Hepatocyte (in vitro differentiated cells): Measurements from ENCODE around the gene AXIN1. TPM values are rescaled to one million over a fixed set of nuclear protein-coding genes. Genes with fewer than 3 reads are reported as not detected.

Experiments
- DNase-seq: peaks from one replicate; pipeline ENCODE4 v3.0.0-alpha.2; 2016; ENCODE audit warnings: low spot score
- H2AFZ ChIP-seq: fragments of 200-600 bp; sonication (generic); 2 replicates; pipeline ENCODE4 v1.6.0; 2016; ENCODE audit warnings: antibody characterized with exemption, mild to moderate bottlenecking
- H3K27ac ChIP-seq: fragments of 200-600 bp; sonication (generic); 2 replicates; pipeline ENCODE4 v1.5.1; 2016; ENCODE audit warnings: mild to moderate bottlenecking
- H3K27me3 ChIP-seq: fragments of 200-600 bp; sonication (generic); 2 replicates; pipeline ENCODE4 v1.6.1; 2016
- H3K36me3 ChIP-seq: fragments of 200-600 bp; sonication (generic); replicated peaks from 2 replicates; pipeline ENCODE4 v1.5.1; 2016; ENCODE audit warnings: low read depth; ENCODE audit not compliant: insufficient read depth
- H3K4me1 ChIP-seq: fragments of 200-600 bp; sonication (generic); 2 replicates; pipeline ENCODE4 v1.5.1; 2016; ENCODE audit warnings: mild to moderate bottlenecking, moderate library complexity; ENCODE audit not compliant: insufficient read depth
- H3K4me2 ChIP-seq: fragments of 200-600 bp; sonication (generic); 2 replicates; pipeline ENCODE4 v1.6.0; 2016
- H3K4me3 ChIP-seq: fragments of 200-600 bp; sonication (generic); 2 replicates; pipeline ENCODE4 v1.5.1; 2016; ENCODE audit warnings: mild to moderate bottlenecking
- H3K79me2 ChIP-seq: fragments of 200-600 bp; sonication (generic); 2 replicates; pipeline ENCODE4 v1.6.0; 2017; ENCODE audit warnings: mild to moderate bottlenecking
- H3K9me2 ChIP-seq: fragments of 200-600 bp; sonication (generic); replicated peaks from 2 replicates; pipeline ENCODE4 v1.6.0; 2017; ENCODE audit warnings: mild to moderate bottlenecking; ENCODE audit not compliant: insufficient read depth
- H3K9me3 ChIP-seq: fragments of 200-600 bp; sonication (generic); 2 replicates; pipeline ENCODE4 v1.5.1; 2016; ENCODE audit warnings: low read depth, mild to moderate bottlenecking
- H4K20me1 ChIP-seq: fragments of 200-600 bp; sonication (generic); 2 replicates; pipeline ENCODE4 v1.6.0; 2016; ENCODE audit warnings: mild to moderate bottlenecking; ENCODE audit not compliant: insufficient read depth, poor library complexity, severe bottlenecking
- CTCF ChIP-seq: fragments of 200-600 bp; sonication (generic); IDR thresholded peaks from 2 replicates; pipeline ENCODE4 v1.5.1; 2016; ENCODE audit warnings: antibody characterized with exemption, mild to moderate bottlenecking; ENCODE audit not compliant: poor library complexity
- EZH2 ChIP-seq: fragments of 200-600 bp; sonication (generic); IDR thresholded peaks from 2 replicates; pipeline ENCODE4 v1.6.1; 2016; ENCODE audit warnings: antibody characterized with exemption, mild to moderate bottlenecking, borderline replicate concordance
- EZH2phosphoT487 ChIP-seq: fragments of 200-600 bp; sonication (generic); IDR thresholded peaks from one replicate; pipeline ENCODE4 v1.6.1; 2018; ENCODE audit warnings: antibody characterized with exemption, mild to moderate bottlenecking, low read depth, moderate library complexity; ENCODE audit not compliant: unreplicated experiment, severe bottlenecking
- WGBS: methylation state at CpG from one replicate; pipeline ENCODE4 v1.1.6; 2016; ENCODE audit warnings: low lambda C conversion rate; ENCODE audit errors: missing lambda C conversion rate; 5-methylcytosine and 5-hydroxymethylcytosine counted together
- polyA plus RNA-seq: library from polyadenylated mRNA; unstranded; fragments of >200 nt; fragmentation: Nextera tagmentation; extraction: Ambion mirVana; gene quantifications from 2 replicates; pipeline ENCODE4 v1.2.1, GENCODE V29; 2016
- total RNA-seq: library from RNA; depleted of rRNA; stranded (reverse); fragments of >200 nt; gene quantifications from 2 replicates; pipeline ENCODE4 v1.2.3, GENCODE V29; 2014

Gene AXIN1
- total and polyA plus RNA-seq, 2 experiments from 2014 or later = 16.1 to 27.2 TPM

GRCh38 chr16:377419-377951 lies 25.0 kb upstream of the AXIN1 start:
- no peak overlapping the region for H3K27ac ChIP-seq
- H3K4me1 ChIP-seq = peaks cover 12% of the 10 kb centered on the region
- H3K4me3 ChIP-seq = no peak overlapping the region
- no peaks in the 10 kb centered on the region for H3K9me3 ChIP-seq
- H2AFZ ChIP-seq = no peak overlapping the region
- H3K27me3 ChIP-seq = no peaks in the 10 kb centered on the region
- no peak for TF ChIP-seq EZH2
- no peak for TF ChIP-seq EZH2phosphoT487
- TF ChIP-seq CTCF = no peak
- H3K79me2 ChIP-seq = peaks cover 29% of the 10 kb centered on the region
- no peak overlapping the region for H3K4me2 ChIP-seq
- no peaks in the 10 kb centered on the region for H3K36me3 ChIP-seq
- peaks cover 8% of the 10 kb centered on the region for H4K20me1 ChIP-seq
- DNase-seq = no peak
- H3K9me2 ChIP-seq = no peaks in the 10 kb centered on the region
- 90% methylated on average over 14 of the region's 42 CpGs for WGBS

GRCh38 chr16:376817-377418 lies 24.4 kb upstream of the AXIN1 start:
- Histone ChIP-seq H3K79me2 (peaks cover 27% of the 10 kb centered on the region), H3K27me3 (no peaks in the 10 kb centered on the region), H3K36me3 (no peaks in the 10 kb centered on the region), H3K4me1 (peaks cover 12% of the 10 kb centered on the region), H4K20me1 (peaks cover 8% of the 10 kb centered on the region), H3K9me3 (no peaks in the 10 kb centered on the region), H3K4me3 (no peak overlapping the region), H3K9me2 (no peaks in the 10 kb centered on the region), H3K27ac (no peak overlapping the region), H3K4me2 (no peak overlapping the region), H2AFZ (no peak overlapping the region)
- 94% methylated on average over 22 of the region's 26 CpGs for WGBS
- TF ChIP-seq CTCF = no peak
- TF ChIP-seq EZH2 = no peak
- TF ChIP-seq EZH2phosphoT487 = no peak
- no peak for DNase-seq

GRCh38 chr16:375927-376816 lies 23.6 kb upstream of the AXIN1 start:
- H3K27ac ChIP-seq = no peak overlapping the region
- no peaks in the 10 kb centered on the region for H3K27me3 ChIP-seq
- TF ChIP-seq CTCF = no peak
- no peak for TF ChIP-seq EZH2
- no peak for TF ChIP-seq EZH2phosphoT487
- no peak overlapping the region for H3K4me2 ChIP-seq
- no peaks in the 10 kb centered on the region for H3K36me3 ChIP-seq
- peaks cover 7% of the 10 kb centered on the region for H4K20me1 ChIP-seq
- peaks cover 12% of the 10 kb centered on the region for H3K4me1 ChIP-seq
- peaks cover 25% of the 10 kb centered on the region for H3K79me2 ChIP-seq
- no peak overlapping the region for H3K4me3 ChIP-seq
- DNase-seq = no peak
- H3K9me2 ChIP-seq = no peaks in the 10 kb centered on the region
- H2AFZ ChIP-seq = no peak overlapping the region
- H3K9me3 ChIP-seq = no peaks in the 10 kb centered on the region
- 96% methylated on average over 43 of the region's 44 CpGs for WGBS
